ENCODE results near the gene NOVA2.

The NOVA2 gene

GRCh38 chr19:45972947-45973540 is 621 bp downstream of the NOVA2 start:
- Histone ChIP-seq H3K4me2 (ENCODE audit: low read depth, low read length) (no peak overlapping the region), H2AFZ (ENCODE audit: low read length) (no peak overlapping the region), H3K9me2 (replicated peaks; ENCODE audit: insufficient read depth, low read length) (no peaks in the 10 kb centered on the region), H3K4me1 (ENCODE audit: low read length) (no peaks in the 10 kb centered on the region), H3K4me3 (ENCODE audit: low read length) (no peak overlapping the region), H3K9me3 (replicated peaks; ENCODE audit: insufficient read depth, low read length) (no peaks in the 10 kb centered on the region), H3K79me2 (ENCODE audit: low read length) (no peaks in the 10 kb centered on the region), H4K20me1 (ENCODE audit: insufficient read depth, low read length) (no peaks in the 10 kb centered on the region), H3K9ac (ENCODE audit: low read length) (no peak overlapping the region), H3K27me3 (replicated peaks; ENCODE audit: insufficient read depth, low read length) (peaks cover 87% of the 10 kb centered on the region), H3K27ac (ENCODE audit: low read length) (no peak overlapping the region), H3F3A (ENCODE audit: insufficient read depth, low read length) (no peaks in the 10 kb centered on the region), H3K36me3 (replicated peaks; ENCODE audit: insufficient read depth, low read length) (no peaks in the 10 kb centered on the region)
- DNase-seq, result no peak
- TF ChIP-seq EZH2phosphoT487 (IDR thresholded peaks at IDR 0.05; ENCODE audit: low read length) (no peak), EZH2 (optimal IDR thresholded peaks at IDR 0.05; ENCODE audit: low read depth, low read length) (no peak), CTCF (IDR thresholded peaks at IDR 0.05; ENCODE audit: low read length) (no peak)

- Histone ChIP-seq H3K36me3 (replicated peaks; ENCODE audit: insufficient read depth, low read length) (no peaks in the 10 kb centered on the region), H2AFZ (ENCODE audit: low read length) (no peak overlapping the region), H3K4me2 (ENCODE audit: low read depth, low read length) (no peak overlapping the region), H3K4me1 (ENCODE audit: low read length) (no peaks in the 10 kb centered on the region), H3F3A (ENCODE audit: insufficient read depth, low read length) (no peaks in the 10 kb centered on the region), H3K4me3 (ENCODE audit: low read length) (no peak overlapping the region), H3K9ac (ENCODE audit: low read length) (no peak overlapping the region), H3K79me2 (ENCODE audit: low read length) (no peaks in the 10 kb centered on the region), H3K27ac (ENCODE audit: low read length) (no peak overlapping the region), H4K20me1 (ENCODE audit: insufficient read depth, low read length) (no peaks in the 10 kb centered on the region), H3K9me2 (replicated peaks; ENCODE audit: insufficient read depth, low read length) (no peaks in the 10 kb centered on the region), H3K9me3 (replicated peaks; ENCODE audit: insufficient read depth, low read length) (no peaks in the 10 kb centered on the region), H3K27me3 (replicated peaks; ENCODE audit: insufficient read depth, low read length) (peaks cover 87% of the 10 kb centered on the region)
- no peak for DNase-seq
- TF ChIP-seq EZH2 (optimal IDR thresholded peaks at IDR 0.05; ENCODE audit: low read depth, low read length) (no peak), EZH2phosphoT487 (IDR thresholded peaks at IDR 0.05; ENCODE audit: low read length) (no peak), CTCF (IDR thresholded peaks at IDR 0.05; ENCODE audit: low read length) (no peak)
Measured at GRCh38 chr19:45972081-45972946, 1.4 kb downstream of the NOVA2 start.

GRCh38 chr19:45971260-45971902 is 2.3 kb downstream of the NOVA2 start:
- no peaks in the 10 kb centered on the region for H4K20me1 ChIP-seq (ENCODE audit: insufficient read depth, low read length)
- no peak overlapping the region for H3K4me3 ChIP-seq (ENCODE audit: low read length)
- no peaks in the 10 kb centered on the region for H3F3A ChIP-seq (ENCODE audit: insufficient read depth, low read length)
- H3K79me2 ChIP-seq (ENCODE audit: low read length), result no peaks in the 10 kb centered on the region
- H3K4me1 ChIP-seq (ENCODE audit: low read length), result no peaks in the 10 kb centered on the region
- H3K9me2 ChIP-seq (replicated peaks; ENCODE audit: insufficient read depth, low read length), result no peaks in the 10 kb centered on the region
- H3K27me3 ChIP-seq (replicated peaks; ENCODE audit: insufficient read depth, low read length), result peaks cover 87% of the 10 kb centered on the region
- no peak overlapping the region for H3K9ac ChIP-seq (ENCODE audit: low read length)
- H3K4me2 ChIP-seq (ENCODE audit: low read depth, low read length), result no peak overlapping the region
- no peaks in the 10 kb centered on the region for H3K9me3 ChIP-seq (replicated peaks; ENCODE audit: insufficient read depth, low read length)
- no peaks in the 10 kb centered on the region for H3K36me3 ChIP-seq (replicated peaks; ENCODE audit: insufficient read depth, low read length)
- H2AFZ ChIP-seq (ENCODE audit: low read length), result no peak overlapping the region
- no peak overlapping the region for H3K27ac ChIP-seq (ENCODE audit: low read length)
- no peak for DNase-seq
- no peak for TF ChIP-seq CTCF (IDR thresholded peaks at IDR 0.05; ENCODE audit: low read length)
- TF ChIP-seq EZH2 (optimal IDR thresholded peaks at IDR 0.05; ENCODE audit: low read depth, low read length), result no peak
- no peak for TF ChIP-seq EZH2phosphoT487 (IDR thresholded peaks at IDR 0.05; ENCODE audit: low read length)
